ENCODE results near the gene LNPEP.

The LNPEP gene

DNA sequence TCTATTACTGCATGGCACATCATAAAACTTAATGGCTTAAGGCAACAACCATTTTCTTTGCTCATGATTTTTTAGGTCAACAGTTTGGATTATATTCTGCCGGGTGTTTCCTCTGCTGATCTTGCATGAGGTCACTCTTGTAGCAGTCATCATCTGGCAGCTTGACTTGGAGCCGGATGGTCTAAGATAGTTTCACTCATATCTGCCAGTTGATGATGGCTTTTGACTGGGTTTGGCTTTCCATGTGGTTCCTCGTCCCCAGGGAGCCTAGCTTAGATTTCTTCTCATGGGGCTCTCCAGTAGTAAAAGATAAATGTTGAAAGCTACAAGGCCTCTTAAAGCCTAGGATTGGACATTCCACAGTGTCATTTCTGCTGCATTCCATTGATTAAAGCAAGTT lies 27.4 kb downstream of the LNPEP start:
- DNase-seq = no peak

DNA sequence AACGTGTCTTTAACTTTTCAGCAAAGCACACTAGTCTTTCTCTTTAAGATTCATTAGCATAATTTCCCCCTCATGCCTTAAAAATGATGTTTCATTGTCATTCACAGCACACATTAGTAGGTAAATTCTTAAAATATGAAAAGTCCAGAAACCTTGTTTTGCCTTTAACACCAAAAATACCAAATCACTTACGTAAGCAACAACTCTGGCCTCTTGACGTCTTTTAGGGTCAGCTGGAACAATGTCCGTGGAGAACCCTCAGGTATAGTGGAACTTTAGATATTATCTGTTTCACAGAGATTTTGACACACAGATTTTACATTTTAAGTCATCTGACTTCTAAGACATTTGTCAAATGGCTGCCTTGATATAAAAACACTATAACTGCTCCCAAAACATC lies 30.9 kb downstream of the LNPEP start:
- no peak for DNase-seq

DNA sequence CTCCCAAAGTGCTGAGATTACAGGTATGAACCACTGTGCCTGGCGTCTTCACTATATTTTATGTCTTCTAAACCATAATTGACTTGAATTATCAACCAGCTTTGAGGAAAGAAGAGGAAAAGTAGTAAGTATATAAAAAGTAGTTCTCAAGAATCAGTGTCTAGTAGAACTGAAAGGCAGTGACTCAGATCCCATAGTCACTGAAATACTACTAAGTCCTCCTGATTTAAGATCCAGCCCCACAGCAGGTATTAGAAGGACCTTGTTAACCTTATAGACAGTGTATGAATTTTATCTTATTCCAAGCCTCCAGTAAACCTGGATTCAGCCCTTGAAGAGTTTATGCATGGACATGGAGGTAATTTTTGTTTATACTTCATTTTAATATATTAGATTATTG lies 31.5 kb downstream of the LNPEP start:
- DNase-seq = no peak

DNA sequence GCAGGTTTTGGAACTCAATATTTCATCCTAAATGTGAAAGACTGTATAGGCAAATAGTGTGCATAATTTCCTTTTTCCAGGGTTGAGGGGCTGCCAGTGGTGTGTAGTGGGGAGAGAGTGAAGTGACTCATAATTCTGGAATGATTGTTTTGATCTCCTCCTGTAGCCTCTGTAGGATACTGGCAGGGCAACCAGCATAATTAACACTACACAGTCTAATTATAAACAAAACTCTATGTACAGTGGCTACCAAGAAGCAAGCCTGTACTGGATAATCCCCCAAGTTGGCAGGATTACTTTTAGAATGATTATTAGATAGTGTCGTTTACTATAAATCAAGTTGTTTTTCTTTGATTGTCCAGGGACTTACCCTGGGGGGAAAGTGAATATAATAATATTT lies 32.2 kb downstream of the LNPEP start:
- no peak for DNase-seq

DNA sequence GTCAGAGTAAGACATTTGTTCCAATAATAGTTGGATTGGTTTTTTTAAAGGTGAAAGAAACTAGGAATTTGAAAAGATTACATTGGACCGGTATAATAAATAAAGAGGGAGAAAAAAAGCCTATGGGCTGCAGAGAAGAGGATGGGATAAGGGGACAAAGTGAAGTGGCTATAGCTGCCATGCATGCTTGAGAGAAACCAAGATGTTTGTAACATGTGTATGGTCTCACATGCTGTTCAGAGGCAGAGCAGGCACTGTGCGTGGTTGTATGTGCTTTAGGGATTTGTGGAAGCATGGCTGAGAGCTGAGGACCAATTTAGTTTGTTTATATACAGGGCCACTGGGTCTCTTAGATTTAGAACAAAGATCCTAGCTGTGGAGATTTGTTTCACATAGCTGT lies 32.7 kb downstream of the LNPEP start:
- no peak for DNase-seq

DNA sequence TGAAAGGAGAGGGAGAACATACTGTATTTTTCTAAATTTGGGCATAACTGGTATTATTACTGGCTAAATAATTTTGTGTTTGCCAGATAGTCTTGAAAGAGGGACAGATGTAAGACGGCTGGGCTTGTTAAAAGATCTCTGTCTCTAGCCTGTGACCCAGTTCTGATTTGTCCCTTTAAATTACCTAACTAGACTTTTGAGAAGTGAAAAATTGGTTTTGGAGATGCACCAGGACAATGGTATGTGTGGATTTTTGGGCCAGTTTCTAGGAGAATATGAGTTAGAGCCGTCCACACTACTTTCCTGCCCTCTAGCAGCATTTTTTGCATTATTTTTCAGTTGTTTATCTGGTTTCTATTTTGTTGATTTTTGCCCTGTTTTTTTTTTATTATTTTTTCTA lies 33.5 kb downstream of the LNPEP start:
- no peak for DNase-seq

DNA sequence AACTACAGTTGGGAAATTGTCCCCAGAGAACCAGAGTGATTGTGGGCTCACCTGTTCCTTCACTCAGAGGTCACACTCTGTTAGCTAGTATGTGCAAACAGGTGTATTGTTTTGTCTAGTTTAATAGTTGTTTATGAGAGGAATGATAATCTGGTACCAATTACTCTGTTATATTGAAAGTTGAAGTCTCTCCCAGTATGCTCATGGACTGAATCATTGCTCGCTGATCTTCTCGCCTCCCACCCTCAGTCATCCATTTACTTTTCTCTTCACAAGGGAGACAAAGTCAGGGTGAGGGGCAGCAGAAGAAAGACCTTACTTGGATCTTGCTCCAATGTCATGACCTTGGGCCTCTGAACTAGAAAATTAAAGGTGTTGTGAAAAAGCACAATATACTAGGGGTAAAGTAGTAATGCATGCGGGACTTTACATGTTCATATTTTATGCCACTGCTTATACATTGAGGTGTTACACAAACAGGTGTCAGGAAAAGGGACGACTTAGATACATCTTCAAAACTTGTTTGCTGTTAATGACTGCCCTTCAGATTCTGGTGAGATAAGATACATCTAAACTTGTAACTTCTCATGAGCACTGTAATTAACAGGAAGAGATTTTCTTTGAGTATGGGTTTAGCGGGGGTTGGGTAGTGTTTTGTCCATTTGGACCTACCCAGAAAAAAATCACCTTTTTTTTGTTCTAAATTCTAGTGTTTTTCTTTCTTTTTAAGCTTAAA lies 36.9 kb downstream of the LNPEP start:
- DNase-seq = no peak

DNA sequence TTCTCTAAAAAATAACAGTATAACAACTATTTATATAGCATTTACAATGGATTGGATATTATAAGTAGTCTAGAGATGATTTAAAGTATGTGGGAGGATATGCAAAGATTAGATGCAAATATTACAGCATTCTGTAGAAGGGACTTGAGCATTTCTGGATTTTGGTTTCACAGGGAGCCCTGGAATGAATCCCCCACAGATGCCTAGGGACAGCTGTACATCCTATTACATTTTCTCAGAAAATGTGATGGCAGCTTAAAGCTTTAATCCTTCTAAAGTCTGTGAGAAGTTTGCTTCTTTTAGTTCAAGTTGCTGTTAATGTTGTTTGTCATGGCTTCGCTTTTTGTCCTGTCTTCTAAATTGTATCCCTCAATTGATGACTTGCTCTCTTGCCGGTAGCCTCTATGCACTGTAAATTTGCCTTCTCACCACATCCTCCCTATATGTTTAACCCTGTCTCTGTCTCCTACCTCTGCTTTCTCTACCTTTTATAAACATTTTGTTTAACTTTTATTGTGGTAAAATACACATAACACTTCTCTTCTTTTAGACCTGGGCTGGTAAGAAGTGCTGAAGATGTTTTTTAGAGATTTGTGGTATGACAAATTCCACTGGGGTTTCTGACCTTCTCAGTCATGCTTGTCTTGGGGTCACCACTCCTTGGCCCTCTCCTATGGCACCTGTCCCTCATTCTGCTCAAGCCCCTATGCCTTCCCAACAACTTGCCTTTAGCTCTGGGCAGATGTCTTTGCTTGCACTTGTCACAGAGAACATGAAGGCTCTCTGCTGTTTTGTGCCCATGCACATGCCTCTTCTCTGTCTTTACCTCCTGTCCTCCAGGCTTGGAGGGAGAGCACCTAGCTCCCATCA lies 37.9 kb downstream of the LNPEP start:
- no peak for DNase-seq

DNA sequence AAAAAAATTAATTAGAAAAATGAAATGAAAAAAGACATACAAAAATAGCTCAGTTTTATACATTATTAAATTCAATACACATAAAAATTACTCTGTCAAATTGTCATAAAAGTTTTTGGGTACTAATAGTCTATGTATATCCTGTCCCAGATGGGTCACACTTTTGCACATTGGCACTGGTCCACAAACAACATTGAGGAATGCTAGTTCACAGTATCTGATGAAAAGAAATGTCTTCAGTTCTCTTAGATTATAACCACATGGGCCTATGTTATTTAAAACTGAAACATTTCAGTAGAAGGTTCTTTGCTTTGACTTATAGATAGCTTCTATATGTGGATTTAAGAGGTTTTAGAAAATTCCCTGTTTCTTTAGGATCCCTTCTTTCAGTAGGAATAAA lies 39.8 kb downstream of the LNPEP start:
- no peak for DNase-seq

DNA sequence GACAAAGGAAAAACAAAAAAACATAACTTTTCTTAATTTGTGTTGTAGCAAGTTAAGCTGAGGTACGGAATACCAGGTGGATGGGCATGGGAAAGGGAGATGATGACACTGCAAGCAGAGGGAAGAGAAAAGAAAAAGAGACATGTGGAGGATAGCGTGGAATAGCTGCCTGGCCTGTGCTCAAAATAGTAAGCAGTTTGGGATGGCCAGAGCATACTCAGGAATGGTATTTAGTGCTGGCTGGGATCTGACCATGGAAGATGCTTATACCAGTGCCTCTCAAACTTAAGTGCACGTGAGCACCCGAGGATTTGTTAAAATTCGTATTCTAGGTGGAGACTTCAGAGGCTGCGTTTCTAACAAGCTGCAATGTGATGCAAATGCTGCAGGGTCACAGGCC lies 41.3 kb downstream of the LNPEP start:
- DNase-seq = no peak

DNA sequence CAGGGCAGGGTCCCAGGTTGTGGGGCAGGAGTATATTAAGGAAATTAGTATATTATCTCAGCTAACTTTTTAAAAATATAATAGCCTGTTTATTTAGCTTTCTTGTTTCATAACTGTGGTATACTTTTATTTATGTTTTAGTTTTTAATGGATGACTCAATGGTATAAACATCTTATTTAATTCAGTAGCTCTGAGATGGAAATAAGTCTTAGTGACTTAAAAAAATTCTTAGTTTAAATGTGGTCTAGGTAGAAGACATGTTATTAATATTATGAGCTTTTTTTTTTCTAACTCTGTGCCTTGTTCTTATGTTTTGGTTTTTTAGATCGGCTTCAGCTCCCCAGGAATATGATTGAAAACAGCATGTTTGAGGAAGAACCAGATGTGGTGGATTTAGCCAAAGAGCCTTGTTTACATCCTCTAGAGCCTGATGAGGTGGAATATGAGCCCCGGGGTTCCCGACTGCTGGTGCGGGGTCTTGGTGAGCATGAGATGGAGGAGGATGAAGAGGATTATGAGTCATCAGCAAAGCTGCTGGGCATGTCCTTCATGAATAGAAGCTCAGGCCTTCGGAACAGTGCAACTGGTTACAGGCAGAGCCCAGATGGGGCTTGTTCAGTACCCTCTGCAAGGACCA lies 43.1 kb downstream of the LNPEP start:
- DNase-seq = no peak

DNA sequence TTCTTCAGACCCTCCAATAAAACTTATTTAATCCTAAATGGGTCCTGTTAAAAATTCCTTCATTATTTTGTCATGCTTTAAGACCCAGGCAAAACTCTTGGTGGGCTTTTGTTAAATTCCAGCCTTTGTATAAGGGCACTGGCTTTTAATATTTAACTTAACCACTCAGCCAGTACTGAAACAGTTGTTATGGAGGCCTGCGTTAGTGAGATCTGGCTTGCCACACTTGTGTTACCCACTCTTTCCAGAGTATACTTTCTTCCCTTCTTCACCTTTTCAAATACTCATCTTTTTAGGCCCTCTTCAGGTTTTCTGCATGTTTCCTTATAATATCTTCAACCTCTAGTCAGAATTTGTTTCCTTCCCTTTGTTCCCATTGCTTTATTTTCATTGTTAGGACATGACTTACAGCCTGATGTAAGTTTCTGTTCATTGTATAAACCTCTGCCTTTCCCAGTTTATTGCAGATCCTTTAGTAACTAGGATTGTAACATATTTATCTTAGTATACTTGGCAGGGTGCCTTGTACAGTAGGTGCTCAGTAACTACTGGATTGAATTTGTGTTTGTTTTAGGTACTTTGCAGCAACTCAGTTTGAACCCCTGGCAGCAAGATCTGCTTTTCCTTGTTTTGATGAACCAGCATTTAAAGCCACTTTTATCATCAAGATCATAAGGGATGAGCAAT lies 48.8 kb downstream of the LNPEP start:
- no peak for DNase-seq

DNA sequence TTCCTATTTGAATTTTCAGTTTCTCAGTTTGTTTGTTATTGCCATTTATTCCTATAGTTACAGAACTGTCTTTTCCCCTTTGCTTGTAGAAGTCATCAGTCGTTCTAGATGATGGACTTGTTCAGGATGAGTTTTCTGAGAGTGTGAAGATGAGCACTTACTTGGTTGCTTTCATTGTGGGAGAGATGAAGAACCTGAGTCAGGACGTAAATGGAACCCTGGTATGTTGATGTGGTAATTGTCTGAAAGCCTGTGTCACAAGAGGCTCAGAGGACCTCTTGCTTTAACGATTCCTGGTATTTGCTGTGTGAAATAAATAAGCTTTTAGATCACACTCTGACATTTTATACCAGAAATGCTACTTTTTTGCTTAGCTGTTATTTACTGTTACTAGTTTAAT lies 50.6 kb downstream of the LNPEP start:
- no peak for DNase-seq

DNA sequence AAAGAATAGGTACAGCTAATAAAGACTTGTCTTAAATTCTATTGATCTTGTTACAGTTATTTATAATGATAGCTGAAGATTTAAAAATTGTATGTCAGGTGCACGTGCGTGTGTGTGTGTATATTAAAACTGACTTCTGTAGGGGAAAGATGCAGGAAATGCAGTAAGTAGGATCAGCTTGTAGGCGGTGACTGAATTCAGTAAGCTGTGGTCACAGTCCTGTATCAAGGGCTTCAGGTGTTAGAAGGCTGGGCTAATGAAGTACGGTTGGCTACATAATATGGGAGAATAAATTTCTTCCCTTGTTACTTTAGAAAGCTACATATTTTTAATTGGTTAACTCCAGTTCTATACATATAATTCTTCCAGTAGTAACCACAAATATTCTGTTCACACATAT lies 54.2 kb downstream of the LNPEP start:
- no peak for DNase-seq

DNA sequence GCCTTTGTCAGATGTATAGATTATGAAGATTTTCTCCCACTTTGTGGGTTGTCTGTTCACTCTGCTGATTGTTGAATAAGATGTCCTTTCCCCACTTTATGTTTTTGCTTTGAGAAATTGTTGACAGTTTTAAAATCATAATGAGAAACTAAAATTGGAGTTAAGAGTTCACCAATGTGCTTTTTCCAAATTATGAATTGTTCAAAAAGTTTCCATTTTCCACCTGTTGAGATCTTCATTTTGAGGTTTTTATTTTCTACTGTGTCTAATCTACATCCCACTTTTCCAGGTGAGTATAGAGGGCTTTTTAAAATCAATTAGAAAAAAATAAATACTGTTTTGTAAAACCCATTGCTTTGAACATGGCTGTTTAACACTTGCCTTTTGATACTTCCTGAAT lies 55.8 kb downstream of the LNPEP start:
- DNase-seq = no peak

DNA sequence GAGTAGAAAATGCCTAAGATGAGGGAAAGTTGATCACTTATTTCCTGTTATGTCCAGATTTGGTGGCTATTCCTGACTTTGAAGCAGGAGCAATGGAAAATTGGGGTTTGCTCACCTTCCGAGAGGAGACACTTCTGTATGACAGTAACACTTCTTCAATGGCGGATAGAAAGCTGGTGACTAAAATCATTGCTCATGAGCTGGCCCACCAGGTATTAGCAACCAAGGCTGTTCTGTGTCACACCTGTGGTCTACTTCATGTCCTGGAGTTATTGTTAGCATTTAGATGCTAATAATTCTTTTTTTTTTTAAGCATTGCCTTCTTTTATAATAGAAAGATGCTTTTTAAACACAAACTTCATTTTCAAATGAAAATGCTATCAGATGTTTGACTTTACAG lies 57.9 kb downstream of the LNPEP start:
- DNase-seq = no peak

DNA sequence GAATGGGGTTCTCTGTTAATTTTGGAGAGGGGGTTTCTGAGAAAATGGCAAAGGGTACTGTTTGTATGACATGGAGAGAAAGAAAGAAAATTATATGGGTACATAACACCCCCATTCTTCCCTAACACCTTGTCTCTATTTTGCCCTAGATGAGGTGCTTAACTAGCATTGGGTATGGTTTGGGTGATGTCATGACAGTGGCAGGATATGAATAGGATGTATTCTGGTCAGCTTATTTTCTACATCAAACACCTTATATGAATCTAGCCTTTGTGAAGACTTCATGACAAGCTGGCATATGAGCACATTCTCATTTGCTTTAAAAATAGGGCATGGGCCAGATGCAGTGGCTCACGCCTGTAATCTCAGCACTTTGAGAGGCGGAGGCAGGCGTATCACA lies 58.6 kb downstream of the LNPEP start:
- no peak for DNase-seq

DNA sequence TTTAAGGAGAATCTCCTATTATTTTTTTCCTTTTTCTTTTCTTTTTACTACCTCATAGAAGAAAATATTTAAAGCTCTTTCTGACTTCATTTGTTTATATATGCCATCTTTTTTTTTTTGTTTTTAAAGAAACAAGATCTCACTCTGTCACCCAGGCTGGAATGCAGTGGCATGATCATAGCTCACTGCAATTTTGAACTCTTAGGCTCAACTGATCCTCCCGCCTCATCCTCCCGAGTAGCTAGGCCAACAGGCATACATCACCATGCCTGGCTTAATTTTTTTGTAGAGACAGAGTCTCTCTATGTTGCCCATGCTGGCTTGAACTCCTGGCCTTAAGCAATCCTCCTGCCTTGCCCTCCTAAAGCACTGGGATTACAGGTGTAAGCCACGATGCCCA lies 59.5 kb downstream of the LNPEP start:
- no peak for DNase-seq

DNA sequence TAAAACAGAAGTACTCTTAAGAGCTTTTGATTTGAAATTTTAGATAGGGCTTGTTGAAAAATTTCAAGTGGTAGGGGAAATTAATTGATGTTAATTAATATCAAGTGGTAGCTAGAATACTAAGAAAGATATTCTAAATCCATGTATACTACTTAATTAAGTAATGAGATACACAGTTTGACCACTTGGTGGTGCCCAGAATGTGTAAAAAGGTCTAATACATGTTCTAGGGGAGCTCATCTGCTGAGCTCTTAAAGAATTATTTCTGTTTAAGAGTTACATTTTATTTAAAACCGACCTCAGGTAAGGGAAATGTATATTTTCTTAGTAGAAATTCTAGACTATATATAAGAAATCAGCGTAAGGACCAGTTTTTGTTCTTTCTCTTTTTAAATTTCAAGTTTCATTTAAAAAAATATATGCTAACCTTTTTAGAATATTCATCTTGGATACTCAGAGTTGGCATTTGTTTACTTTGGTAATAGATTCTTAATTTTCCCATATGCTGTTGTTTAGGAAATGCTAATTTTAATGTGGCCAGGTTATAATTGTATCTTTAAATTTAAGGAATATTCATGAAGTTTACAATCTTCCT lies 61.5 kb downstream of the LNPEP start:
- peak; percentile 76 to 80 for DNase-seq

DNA sequence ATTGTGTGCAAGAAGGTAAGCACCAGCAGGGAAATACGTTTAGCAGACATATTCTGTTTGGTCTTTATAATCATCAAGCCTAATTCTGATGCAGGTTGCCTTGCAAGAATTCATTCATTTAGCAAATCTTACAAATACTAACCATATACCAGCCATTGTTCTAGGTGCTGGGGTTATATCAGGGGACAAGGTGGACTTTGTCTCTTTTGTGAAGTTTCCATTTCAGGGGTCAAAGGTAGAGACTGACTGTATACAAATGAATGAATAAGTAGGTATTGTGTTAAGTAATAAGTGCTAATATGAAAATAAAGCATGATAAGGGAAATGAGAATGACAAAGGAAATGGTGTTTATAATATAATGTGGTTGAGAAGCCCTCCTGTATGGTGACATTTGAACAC lies 64.0 kb downstream of the LNPEP start:
- no peak for DNase-seq

DNA sequence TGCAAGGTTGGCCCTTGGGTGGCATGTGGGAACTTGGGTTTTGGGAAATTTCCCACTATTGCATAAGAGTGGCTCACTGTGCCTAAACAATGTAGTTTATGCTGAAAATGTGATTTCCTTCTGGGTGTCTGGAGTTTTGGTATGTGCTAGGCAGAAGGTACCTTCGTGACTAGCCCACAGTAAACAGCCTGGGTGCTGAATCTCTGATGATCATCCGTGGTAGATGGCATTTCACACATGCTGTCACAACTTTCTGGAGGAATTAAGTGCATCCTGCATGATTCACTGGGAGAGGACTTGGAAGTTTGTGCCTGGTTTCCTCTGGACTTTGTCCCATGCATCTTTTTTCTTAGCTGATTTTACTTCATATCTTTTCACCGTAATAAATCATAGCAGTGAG lies 64.5 kb downstream of the LNPEP start:
- DNase-seq = no peak

DNA sequence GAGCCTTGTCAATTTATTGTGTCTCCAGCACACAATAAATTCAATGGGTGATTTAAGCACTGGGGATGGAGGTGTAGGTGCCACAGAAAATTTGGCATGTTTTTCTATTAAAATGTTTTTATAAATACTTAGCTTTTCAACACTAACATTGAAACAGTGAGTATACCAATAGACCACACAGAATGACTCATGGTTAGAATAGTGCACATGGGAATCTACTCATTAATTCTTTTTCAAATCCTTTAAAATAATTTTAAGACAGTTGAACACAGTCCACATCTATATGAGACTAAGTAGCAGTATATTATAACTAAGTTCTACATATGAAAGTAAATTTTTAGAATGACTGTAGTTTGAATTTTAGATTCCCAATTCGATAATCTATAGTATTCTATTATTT lies 67.1 kb downstream of the LNPEP start:
- no peak for DNase-seq

DNA sequence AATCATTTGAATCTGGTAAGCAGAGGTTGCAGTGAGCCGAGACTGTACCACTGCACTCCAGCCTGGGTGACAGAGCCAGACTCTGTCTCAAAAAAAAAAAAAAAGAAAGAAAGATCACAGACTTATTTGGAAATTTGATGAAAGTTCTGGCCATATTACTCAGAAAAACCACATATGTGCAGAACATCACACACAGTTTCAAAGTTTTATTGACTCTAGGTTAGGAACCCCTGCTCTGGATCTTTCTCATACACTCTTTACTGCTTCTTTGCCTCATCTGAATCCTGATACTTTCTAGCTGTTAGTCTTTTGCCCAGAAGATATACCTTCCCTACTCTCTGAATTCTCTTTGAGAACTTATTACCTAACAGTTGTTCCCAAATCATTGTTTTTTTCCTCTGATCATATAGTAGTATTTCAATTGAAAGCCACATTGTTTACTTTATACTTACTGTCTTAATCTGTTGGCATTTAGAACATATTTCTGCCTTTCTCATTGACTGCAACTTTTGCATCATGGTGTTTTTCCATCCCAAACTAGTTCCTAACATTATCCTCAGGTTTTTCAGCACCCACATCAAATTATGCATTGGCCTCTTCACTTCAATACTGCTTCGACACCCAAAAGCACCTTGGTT lies 68.7 kb downstream of the LNPEP start:
- no peak for DNase-seq
